HEK293 (cell line): ENCODE measurements around the gene FAM167B.
A peak's percentile ranks its signal among the peaks of the same experiment; 100 is the strongest.

ENCODE experiments used
- FEZF1 ChIP-seq: fragments of 450-650 bp; formaldehyde crosslinking; IDR thresholded peaks from 2 replicates; pipeline ENCODE4 v1.5.1; 2016; ENCODE audit warnings: missing biosample characterization, missing genetic modification characterization
- KLF10 ChIP-seq: fragments of 450-650 bp; IDR thresholded peaks from 2 replicates; pipeline ENCODE4 v1.5.1; 2018; ENCODE audit warnings: missing biosample characterization, mild to moderate bottlenecking, missing genetic modification characterization
- RBAK ChIP-seq: fragments of 450-650 bp; formaldehyde crosslinking; IDR thresholded peaks from 2 replicates; pipeline ENCODE4 v1.5.1; 2016; ENCODE audit warnings: missing biosample characterization, missing genetic modification characterization
- REPIN1 ChIP-seq: fragments of 450-650 bp; formaldehyde crosslinking; IDR thresholded peaks from 2 replicates; pipeline ENCODE4 v1.5.1; 2017; ENCODE audit warnings: missing biosample characterization, missing genetic modification characterization, low read depth
- SCRT2 ChIP-seq: fragments of 450-650 bp; formaldehyde crosslinking; IDR thresholded peaks from 2 replicates; pipeline ENCODE4 v1.5.1; 2016; ENCODE audit warnings: missing biosample characterization, missing genetic modification characterization
- TRIM28 ChIP-seq: IDR thresholded peaks from 2 replicates; pipeline ENCODE4 v1.6.1; 2011; ENCODE audit warnings: low read length, control low read depth, borderline replicate concordance
- ZBTB26 ChIP-seq: fragments of 450-650 bp; formaldehyde crosslinking; optimal IDR thresholded peaks from 2 replicates; pipeline ENCODE3; 2016; ENCODE audit warnings: missing biosample characterization, mild to moderate bottlenecking, missing genetic modification characterization
- ZFP3 ChIP-seq: fragments of 450-650 bp; formaldehyde crosslinking; IDR thresholded peaks from 2 replicates; pipeline ENCODE4 v1.5.1; 2016; ENCODE audit warnings: low read depth, missing biosample characterization, missing genetic modification characterization
- ZNF114 ChIP-seq: fragments of 450-650 bp; formaldehyde crosslinking; IDR thresholded peaks from 2 replicates; pipeline ENCODE4 v1.5.0; 2017; ENCODE audit warnings: missing biosample characterization, missing genetic modification characterization
- ZNF155 ChIP-seq: fragments of 450-650 bp; formaldehyde crosslinking; IDR thresholded peaks from 2 replicates; pipeline ENCODE4 v1.5.1; 2016; ENCODE audit warnings: missing biosample characterization, missing genetic modification characterization
- ZNF175 ChIP-seq: fragments of 450-650 bp; formaldehyde crosslinking; IDR thresholded peaks from 2 replicates; pipeline ENCODE4 v1.5.1; 2016; ENCODE audit warnings: missing biosample characterization, missing genetic modification characterization
- ZNF2 ChIP-seq: fragments of 450-650 bp; formaldehyde crosslinking; IDR thresholded peaks from 2 replicates; pipeline ENCODE4 v1.5.1; 2016; ENCODE audit warnings: missing biosample characterization, missing genetic modification characterization
- ZNF280C ChIP-seq: fragments of 450-650 bp; formaldehyde crosslinking; IDR thresholded peaks from 2 replicates; pipeline ENCODE4 v1.5.1; 2016; ENCODE audit warnings: missing biosample characterization, missing genetic modification characterization
- ZNF280D ChIP-seq: fragments of 450-650 bp; formaldehyde crosslinking; IDR thresholded peaks from 2 replicates; pipeline ENCODE4 v1.5.1; 2016; ENCODE audit warnings: missing biosample characterization, missing genetic modification characterization
- ZNF311 ChIP-seq: fragments of 450-650 bp; formaldehyde crosslinking; IDR thresholded peaks from 2 replicates; pipeline ENCODE4 v1.5.1; 2017; ENCODE audit warnings: missing biosample characterization, missing genetic modification characterization, borderline replicate concordance
- ZNF335 ChIP-seq: fragments of 450-650 bp; formaldehyde crosslinking; conservative IDR thresholded peaks from 2 replicates; pipeline ENCODE4 v1.5.1; 2016; ENCODE audit warnings: missing biosample characterization, missing genetic modification characterization
- ZNF354C ChIP-seq: fragments of 450-650 bp; formaldehyde crosslinking; IDR thresholded peaks from 2 replicates; pipeline ENCODE4 v1.5.1; 2016; ENCODE audit warnings: missing biosample characterization, missing genetic modification characterization, low read depth, borderline replicate concordance
- ZNF362 ChIP-seq: fragments of 450-650 bp; formaldehyde crosslinking; IDR thresholded peaks from 2 replicates; pipeline ENCODE4 v1.5.1; 2016; ENCODE audit warnings: missing biosample characterization, missing genetic modification characterization
- ZNF398 ChIP-seq: fragments of 450-650 bp; formaldehyde crosslinking; IDR thresholded peaks from 2 replicates; pipeline ENCODE4 v1.5.1; 2017; ENCODE audit warnings: missing biosample characterization, missing genetic modification characterization
- ZNF48 ChIP-seq: fragments of 450-650 bp; formaldehyde crosslinking; IDR thresholded peaks from 2 replicates; pipeline ENCODE4 v1.5.1; 2016; ENCODE audit warnings: missing biosample characterization, missing genetic modification characterization
- ZNF514 ChIP-seq: fragments of 450-650 bp; formaldehyde crosslinking; IDR thresholded peaks from 2 replicates; pipeline ENCODE4 v1.5.1; 2016; ENCODE audit warnings: missing biosample characterization, missing genetic modification characterization
- ZNF670 ChIP-seq: fragments of 450-650 bp; formaldehyde crosslinking; IDR thresholded peaks from 2 replicates; pipeline ENCODE4 v1.5.1; 2016; ENCODE audit warnings: missing biosample characterization, missing genetic modification characterization, low read depth
- ZNF677 ChIP-seq: fragments of 450-650 bp; IDR thresholded peaks from 2 replicates; pipeline ENCODE4 v1.5.0; 2018; ENCODE audit warnings: missing biosample characterization, mild to moderate bottlenecking, missing genetic modification characterization, moderate library complexity
- ZNF701 ChIP-seq: fragments of 450-650 bp; formaldehyde crosslinking; IDR thresholded peaks from 2 replicates; pipeline ENCODE4 v1.5.1; 2016; ENCODE audit warnings: missing biosample characterization, missing genetic modification characterization
- ZNF76 ChIP-seq: fragments of 450-650 bp; formaldehyde crosslinking; IDR thresholded peaks from 2 replicates; pipeline ENCODE4; 2016; ENCODE audit warnings: low read depth, missing biosample characterization, missing genetic modification characterization, borderline replicate concordance
- ZSCAN16 ChIP-seq: fragments of 450-650 bp; formaldehyde crosslinking; IDR thresholded peaks from 2 replicates; pipeline ENCODE4 v1.5.1; 2016; ENCODE audit warnings: missing biosample characterization, missing genetic modification characterization
- ZSCAN30 ChIP-seq: fragments of 450-650 bp; IDR thresholded peaks from 2 replicates; pipeline ENCODE4 v1.5.1; 2018; ENCODE audit warnings: missing biosample characterization, mild to moderate bottlenecking, missing genetic modification characterization, moderate library complexity
- TF ChIP-seq, protein P1 (sequence below): fragments of 450-650 bp; formaldehyde crosslinking; IDR thresholded peaks from 2 replicates; pipeline ENCODE4 v1.5.1; 2016; ENCODE audit warnings: missing biosample characterization, missing genetic modification characterization, low read depth

The FAM167B gene

DNA sequence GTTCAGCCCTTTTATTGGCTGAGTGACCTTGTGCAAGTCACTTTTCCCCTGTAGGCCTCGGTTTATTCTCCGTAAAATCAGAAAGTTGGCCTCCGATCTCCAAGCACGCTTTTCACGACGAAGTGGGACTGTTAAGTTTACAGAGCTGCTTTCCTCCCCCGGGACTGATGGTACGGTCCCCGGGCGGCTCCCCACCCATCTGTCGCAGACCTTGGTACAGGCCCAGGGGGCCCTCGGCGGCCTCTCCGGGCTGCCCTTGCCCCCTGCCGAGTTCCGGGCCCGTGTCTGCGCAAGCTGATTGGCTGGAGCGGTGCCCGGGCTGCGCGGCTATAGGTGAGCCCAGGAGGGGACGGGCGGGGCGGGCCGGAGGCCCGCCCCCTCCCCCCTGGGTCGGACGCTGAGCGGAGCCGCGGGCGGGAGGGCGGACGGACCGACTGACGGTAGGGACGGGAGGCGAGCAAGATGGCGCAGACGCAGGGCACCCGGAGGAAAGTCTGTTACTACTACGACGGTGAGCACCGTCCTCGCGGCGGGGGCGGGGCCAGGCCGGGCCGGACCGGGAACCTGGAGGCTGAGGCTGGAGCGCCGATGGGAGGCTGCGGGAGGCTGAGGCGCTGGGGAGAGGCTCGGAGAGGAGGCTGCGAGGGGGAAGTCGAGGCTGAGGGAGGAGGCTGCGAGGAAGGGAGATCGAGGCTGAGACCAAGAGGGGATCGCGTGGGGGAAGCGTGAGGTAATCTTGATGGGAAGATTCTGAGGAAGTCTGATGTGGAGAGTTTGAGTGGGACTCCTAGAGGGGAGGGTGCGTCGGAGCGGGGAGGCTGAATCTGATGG, 44.9 kb downstream of the FAM167B start, which contains the start of gene HDAC1 (continued):
- TF ChIP-seq ZNF398 (tag by site-specific recombination): peak; percentile 91
- 0 out of 2 replicates have a peak, but pooled peaks have one; percentile 62 for TF ChIP-seq RBAK (tag by site-specific recombination)
- TF ChIP-seq ZFP3 (tag by site-specific recombination): no peak
- TF ChIP-seq ZNF677 (tag by site-specific recombination): no peak
- TF ChIP-seq REPIN1 (tag by site-specific recombination): peak; percentile 94; the same call in 1 of the 2 replicates
- no peak for TF ChIP-seq ZNF362
- TF ChIP-seq ZNF354C (tag by site-specific recombination): no peak
- no peak for TF ChIP-seq TRIM28
- no peak for TF ChIP-seq ZNF48
- peak; percentile 82 for TF ChIP-seq ZNF76 (tag by site-specific recombination)
- TF ChIP-seq SCRT2 (tag by site-specific recombination): no peak
- TF ChIP-seq ZBTB26 (tag by site-specific recombination): peak; percentile 73
- TF ChIP-seq ZNF155 (tag by site-specific recombination): no peak
- TF ChIP-seq ZSCAN16 (tag by site-specific recombination): peak; percentile 80
- no peak for TF ChIP-seq ZNF175 (tag by site-specific recombination)
- no peak for TF ChIP-seq ZNF114
- TF ChIP-seq ZNF670 (tag by site-specific recombination): no peak
- TF ChIP-seq, protein P1, sequence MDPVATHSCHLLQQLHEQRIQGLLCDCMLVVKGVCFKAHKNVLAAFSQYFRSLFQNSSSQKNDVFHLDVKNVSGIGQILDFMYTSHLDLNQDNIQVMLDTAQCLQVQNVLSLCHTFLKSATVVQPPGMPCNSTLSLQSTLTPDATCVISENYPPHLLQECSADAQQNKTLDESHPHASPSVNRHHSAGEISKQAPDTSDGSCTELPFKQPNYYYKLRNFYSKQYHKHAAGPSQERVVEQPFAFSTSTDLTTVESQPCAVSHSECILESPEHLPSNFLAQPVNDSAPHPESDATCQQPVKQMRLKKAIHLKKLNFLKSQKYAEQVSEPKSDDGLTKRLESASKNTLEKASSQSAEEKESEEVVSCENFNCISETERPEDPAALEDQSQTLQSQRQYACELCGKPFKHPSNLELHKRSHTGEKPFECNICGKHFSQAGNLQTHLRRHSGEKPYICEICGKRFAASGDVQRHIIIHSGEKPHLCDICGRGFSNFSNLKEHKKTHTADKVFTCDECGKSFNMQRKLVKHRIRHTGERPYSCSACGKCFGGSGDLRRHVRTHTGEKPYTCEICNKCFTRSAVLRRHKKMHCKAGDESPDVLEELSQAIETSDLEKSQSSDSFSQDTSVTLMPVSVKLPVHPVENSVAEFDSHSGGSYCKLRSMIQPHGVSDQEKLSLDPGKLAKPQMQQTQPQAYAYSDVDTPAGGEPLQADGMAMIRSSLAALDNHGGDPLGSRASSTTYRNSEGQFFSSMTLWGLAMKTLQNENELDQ (tag by site-specific recombination): no peak
- TF ChIP-seq ZNF2: peak; percentile 96
- peak; percentile 77 for TF ChIP-seq ZNF335 (tag by site-specific recombination)
- 0 out of 2 replicates have a peak, but pooled peaks have one; percentile 15 for TF ChIP-seq FEZF1 (tag by site-specific recombination)
- no peak for TF ChIP-seq ZNF514
- TF ChIP-seq ZSCAN30: peak; percentile 59; the same call in 1 of the 2 replicates
- peak; percentile 99 for TF ChIP-seq ZNF280D
- TF ChIP-seq ZNF280C (tag by site-specific recombination): no peak
- TF ChIP-seq ZNF311 (tag by site-specific recombination): no peak
- TF ChIP-seq ZNF701 (tag by site-specific recombination): no peak
- peak; percentile 68; the same call in 1 of the 2 replicates for TF ChIP-seq KLF10 (tag by site-specific recombination)
